Measurements from ENCODE around the gene CIRBP. TPM values are rescaled to one million over a fixed set of nuclear protein-coding genes. Genes with fewer than 3 reads are reported as not detected.

CIRBP gene
- total and polyA plus RNA-seq, 9 of the 15 experiments (the other 6 are each of a cell fraction or from before 2014, with no cell fraction given): 20.5 to 327 (median 176) TPM

GRCh38 chr19:1279782-1280341, 10.7 kb downstream of the CIRBP start (continued):
- TF ChIP-seq, protein P1, sequence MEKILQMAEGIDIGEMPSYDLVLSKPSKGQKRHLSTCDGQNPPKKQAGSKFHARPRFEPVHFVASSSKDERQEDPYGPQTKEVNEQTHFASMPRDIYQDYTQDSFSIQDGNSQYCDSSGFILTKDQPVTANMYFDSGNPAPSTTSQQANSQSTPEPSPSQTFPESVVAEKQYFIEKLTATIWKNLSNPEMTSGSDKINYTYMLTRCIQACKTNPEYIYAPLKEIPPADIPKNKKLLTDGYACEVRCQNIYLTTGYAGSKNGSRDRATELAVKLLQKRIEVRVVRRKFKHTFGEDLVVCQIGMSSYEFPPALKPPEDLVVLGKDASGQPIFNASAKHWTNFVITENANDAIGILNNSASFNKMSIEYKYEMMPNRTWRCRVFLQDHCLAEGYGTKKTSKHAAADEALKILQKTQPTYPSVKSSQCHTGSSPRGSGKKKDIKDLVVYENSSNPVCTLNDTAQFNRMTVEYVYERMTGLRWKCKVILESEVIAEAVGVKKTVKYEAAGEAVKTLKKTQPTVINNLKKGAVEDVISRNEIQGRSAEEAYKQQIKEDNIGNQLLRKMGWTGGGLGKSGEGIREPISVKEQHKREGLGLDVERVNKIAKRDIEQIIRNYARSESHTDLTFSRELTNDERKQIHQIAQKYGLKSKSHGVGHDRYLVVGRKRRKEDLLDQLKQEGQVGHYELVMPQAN (IDR thresholded peaks at IDR 0.05; ENCODE audit: borderline replicate concordance): 0 out of 2 replicates have a peak, but pooled peaks have one; percentile 56
- TF ChIP-seq CHCHD3 (CRISPR knock-in tag; IDR thresholded peaks at IDR 0.05): no peak
- TF ChIP-seq RFX7 (CRISPR knock-in tag; IDR thresholded peaks at IDR 0.05): no peak
- TF ChIP-seq SMARCA5 (IDR thresholded peaks at IDR 0.05): peak; percentile 99
- TF ChIP-seq ZBTB49 (CRISPR knock-in tag; IDR thresholded peaks at IDR 0.05; ENCODE audit: borderline replicate concordance): no peak
- TF ChIP-seq RBM39 (optimal IDR thresholded peaks at IDR 0.05; ENCODE audit: low read depth, low read length): no peak
- TF ChIP-seq, protein P2, sequence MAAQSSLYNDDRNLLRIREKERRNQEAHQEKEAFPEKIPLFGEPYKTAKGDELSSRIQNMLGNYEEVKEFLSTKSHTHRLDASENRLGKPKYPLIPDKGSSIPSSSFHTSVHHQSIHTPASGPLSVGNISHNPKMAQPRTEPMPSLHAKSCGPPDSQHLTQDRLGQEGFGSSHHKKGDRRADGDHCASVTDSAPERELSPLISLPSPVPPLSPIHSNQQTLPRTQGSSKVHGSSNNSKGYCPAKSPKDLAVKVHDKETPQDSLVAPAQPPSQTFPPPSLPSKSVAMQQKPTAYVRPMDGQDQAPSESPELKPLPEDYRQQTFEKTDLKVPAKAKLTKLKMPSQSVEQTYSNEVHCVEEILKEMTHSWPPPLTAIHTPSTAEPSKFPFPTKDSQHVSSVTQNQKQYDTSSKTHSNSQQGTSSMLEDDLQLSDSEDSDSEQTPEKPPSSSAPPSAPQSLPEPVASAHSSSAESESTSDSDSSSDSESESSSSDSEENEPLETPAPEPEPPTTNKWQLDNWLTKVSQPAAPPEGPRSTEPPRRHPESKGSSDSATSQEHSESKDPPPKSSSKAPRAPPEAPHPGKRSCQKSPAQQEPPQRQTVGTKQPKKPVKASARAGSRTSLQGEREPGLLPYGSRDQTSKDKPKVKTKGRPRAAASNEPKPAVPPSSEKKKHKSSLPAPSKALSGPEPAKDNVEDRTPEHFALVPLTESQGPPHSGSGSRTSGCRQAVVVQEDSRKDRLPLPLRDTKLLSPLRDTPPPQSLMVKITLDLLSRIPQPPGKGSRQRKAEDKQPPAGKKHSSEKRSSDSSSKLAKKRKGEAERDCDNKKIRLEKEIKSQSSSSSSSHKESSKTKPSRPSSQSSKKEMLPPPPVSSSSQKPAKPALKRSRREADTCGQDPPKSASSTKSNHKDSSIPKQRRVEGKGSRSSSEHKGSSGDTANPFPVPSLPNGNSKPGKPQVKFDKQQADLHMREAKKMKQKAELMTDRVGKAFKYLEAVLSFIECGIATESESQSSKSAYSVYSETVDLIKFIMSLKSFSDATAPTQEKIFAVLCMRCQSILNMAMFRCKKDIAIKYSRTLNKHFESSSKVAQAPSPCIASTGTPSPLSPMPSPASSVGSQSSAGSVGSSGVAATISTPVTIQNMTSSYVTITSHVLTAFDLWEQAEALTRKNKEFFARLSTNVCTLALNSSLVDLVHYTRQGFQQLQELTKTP (IDR thresholded peaks at IDR 0.05; ENCODE audit: low read depth in 1 of 2, partially characterized antibody in 2 of 2): no peak
- TF ChIP-seq ZC3H4 (CRISPR knock-in tag; IDR thresholded peaks at IDR 0.05; ENCODE audit: borderline replicate concordance): no peak
- no peak for TF ChIP-seq GABPA (tag; conservative IDR thresholded peaks at IDR 0.05; ENCODE audit: low read depth)
- TF ChIP-seq ARID4B (CRISPR knock-in tag; IDR thresholded peaks at IDR 0.05): peak; percentile 78
- TF ChIP-seq ZBTB7A (IDR thresholded peaks at IDR 0.05; ENCODE audit: borderline replicate concordance, control insufficient read depth, low read depth, low read length): 0 out of 2 replicates have a peak, but pooled peaks have one; percentile 42
- TF ChIP-seq, protein P3, sequence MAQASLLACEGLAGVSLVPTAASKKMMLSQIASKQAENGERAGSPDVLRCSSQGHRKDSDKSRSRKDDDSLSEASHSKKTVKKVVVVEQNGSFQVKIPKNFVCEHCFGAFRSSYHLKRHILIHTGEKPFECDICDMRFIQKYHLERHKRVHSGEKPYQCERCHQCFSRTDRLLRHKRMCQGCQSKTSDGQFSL (CRISPR knock-in tag; IDR thresholded peaks at IDR 0.05): no peak
- TF ChIP-seq, protein P3 (tag; IDR thresholded peaks at IDR 0.05): no peak

Measured in K562 (cell line).